ENCODE measurements around the gene NPSR1.
"Not testable (repeated sequence)": the region's sequence is repeated elsewhere in the genome, so short reads cannot be mapped to it uniquely, and the experiment has no call there.

Gene NPSR1

GRCh38 chr7:34759477-34760125 is 101.6 kb downstream of the NPSR1 start:
- peak in 1 of 5 experiments; percentile 6 for DNase-seq

GRCh38 chr7:34760271-34760670 is 102.3 kb downstream of the NPSR1 start:
- DNase-seq: no peak

DNA sequence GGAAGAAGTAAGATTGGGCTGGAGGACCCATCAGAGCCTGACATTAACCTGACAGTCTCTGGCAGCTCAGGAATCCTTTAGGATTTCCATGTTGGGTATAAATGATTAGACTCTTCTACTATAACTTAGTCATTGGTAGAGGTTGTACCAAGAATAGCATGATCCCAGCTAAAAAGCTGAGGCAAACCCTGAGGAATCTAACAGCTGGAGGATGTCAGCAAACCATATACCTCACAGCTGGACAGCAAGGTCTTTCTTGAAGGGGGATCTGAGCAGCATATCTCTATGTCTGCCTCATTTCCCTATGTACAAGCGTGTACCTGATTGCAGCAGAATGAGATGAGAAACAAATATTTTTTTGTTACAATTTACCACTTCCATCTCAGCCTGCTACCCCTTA is 103.2 kb downstream of the NPSR1 start:
- DNase-seq: no peak

- no peak for DNase-seq
Measured at GRCh38 chr7:34761627-34762026, 103.6 kb downstream of the NPSR1 start.

DNA sequence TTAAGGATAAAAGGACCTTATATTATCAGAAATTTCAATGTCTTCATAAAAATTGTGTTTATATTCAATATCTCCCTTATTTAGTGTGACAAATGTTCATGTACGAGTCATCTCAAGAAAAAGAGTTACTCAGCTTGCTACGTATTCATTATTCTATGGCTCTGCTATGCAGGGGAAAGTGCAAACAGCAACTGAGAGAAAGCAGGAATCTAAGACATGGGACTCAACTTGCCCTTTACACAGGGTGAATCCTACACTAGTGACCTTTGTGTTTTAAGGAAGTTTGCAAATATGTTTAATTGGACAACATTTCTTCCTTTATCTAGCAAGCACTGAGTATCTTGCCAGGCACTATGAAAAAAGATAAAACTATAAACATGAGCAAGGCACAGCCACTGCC is 104.7 kb downstream of the NPSR1 start:
- DNase-seq: no peak

DNA sequence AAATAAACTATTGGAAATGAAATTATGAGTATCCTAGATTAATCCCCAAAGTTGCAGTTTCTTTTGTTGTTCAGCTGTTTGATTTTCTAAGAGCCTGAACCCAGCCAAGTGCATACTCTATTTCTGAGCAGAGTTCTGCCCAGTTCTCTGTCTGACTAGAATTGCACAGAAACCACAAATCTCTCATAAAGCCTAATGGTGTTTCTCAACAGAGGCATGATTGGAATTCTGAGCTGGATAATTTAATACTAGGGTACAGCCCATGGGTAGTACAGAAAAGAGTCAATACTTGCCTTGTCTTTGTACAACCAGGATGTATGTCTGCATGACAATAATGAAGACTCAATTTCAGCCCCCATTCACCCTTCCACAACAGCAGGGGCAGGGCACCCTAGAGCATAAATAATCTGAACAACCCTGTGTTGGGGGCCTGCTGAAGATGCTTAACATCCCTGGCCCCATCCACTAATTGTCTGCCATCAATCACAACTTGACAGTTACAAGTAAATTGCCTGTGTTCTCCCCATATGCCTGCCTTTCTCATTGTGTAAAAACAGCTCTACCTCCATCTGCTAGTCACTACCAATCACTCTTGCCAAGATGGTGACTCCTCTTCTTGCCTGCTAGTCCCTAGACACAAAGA is 114.4 kb downstream of the NPSR1 start:
- DNase-seq: no peak

DNA sequence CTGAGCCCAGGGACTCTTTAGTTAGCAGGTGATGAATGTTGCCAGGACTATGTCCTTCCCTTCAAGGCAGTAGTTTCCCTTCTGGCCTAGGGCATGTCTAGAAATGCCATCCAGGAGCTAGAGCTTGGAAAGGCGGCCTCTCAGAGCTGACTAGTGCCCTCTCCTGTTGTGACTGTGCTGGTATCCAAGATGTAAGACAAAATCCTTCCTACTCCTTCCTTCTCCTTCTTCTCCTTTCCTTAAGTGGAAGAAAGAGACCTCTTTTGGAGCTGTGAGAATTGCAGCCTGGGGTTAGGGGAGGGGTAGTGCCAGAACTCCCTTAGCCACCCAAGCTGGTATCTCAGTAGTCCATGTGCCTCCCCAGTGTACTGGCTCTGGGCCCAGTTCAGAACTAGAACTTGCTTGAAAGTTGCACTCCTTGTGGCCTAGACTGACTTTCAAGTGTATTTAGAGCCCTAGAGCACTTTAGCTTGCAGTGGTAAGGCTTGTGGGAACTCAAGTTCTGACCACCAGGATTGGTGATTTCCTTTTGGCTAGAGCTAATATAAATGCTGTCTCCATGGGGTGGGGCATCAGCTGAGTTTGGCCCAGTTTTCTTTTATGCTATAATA is 118.8 kb downstream of the NPSR1 start:
- DNase-seq: no peak

DNA sequence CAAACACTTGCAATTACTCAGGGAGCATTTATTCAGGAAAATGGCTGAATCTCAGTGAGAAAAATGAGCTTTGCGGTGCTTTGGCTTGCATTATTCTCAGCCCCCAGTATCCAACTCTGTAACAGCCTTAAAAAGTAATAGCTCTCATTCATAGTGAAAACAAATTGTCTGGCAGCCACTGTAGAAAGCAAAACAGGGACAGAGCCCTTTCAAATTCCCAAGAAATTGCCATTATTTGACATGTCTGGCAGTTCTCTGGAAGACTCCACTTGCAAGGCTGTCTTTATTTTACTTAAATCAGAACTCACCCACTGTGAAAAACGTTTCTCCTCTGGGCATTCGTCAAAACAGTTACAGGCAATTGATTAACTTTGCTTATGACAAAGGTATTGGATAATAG is 122.5 kb downstream of the NPSR1 start:
- no peak for DNase-seq

- no peak for DNase-seq
Measured at GRCh38 chr7:34787586-34787985, 129.6 kb downstream of the NPSR1 start.

DNA sequence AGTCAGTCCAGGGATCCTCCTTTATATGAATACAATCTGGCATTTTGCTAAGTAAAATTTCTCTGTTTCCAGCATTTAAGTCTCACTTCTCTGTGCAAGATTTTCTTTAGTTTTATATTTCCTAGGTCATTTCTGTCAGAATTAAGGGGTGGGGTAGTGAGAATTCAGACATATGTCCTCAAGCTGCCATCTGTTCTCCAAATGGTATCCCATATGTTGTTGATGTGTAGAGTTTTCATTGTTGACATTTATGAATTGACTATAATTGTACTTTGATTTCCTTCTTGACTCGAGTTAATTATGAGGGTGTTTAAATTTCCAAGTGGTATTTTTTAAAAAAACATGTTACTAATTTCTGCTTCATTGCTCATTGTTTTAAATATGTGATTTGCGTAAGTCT is 148.8 kb downstream of the NPSR1 start:
- DNase-seq: no peak

DNA sequence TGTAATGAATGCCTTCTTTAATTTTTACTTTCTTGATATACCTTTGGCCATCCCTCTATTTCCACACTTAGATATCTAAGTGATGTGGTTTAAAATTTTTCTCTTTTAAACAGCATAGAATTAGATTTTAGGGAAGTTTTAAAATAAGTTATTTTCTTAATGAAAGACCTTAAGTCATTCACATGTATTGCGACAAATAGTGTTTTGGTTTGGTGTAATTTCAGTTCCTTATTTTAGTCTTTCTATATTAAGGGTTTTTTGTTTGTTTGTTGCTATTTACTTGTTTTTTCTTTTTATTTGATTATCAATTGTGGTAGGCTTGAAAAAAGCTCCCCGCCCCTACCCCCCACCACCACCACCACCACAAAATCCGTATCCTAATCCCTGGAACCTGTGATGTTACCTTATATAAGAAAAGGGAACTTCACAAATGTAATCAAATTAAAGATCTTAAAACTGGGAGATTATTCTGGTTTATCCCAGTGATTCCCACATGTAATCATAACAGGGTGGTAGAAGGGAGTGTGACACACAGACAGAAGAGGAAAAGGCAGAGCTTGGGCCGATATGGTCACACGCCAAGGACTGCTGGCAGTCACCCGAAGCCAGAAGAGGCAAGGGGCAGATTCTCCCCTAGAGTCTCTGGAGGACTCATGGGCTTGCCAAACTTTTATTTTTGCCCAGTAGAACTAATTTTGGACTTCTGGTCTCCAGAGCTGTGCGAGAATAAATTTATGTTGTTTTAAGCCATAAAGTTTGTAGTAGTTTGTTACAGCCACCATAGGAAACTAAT is 149.7 kb downstream of the NPSR1 start:
- no peak for DNase-seq

DNA sequence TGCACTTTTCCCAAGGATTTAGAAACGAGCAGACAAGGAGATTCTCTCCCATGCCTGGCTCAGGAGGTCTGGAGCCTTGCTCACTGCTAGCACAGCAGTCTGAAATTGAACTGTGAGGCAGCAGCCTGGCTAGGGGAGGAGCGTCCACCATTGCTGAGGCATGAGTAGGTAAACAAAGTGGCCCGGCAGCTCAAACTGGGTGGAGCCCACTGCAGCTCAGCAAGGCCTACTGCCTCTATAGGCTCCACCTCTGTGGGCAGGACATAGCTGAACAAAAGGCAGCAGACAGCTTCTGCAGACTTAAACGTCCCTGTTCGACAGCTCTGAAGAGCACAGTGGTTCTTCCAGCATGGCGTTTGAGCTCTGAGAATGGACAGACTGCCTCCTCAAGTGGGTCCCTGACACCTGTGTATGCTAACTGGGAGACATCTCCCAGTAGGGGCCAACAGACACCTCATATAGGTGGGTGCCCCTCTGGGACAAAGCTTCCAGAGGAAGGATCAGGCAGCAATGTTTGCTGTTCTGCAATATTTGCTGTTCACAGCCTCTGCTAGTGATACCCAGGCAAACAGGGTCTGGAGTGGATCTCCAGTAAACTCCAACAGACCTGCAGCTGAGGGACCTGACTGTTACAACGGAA is 156.3 kb downstream of the NPSR1 start:
- not testable (repeated sequence) for DNase-seq

- DNase-seq: no peak
Measured at GRCh38 chr7:34821932-34822558, 164.0 kb downstream of the NPSR1 start.

DNA sequence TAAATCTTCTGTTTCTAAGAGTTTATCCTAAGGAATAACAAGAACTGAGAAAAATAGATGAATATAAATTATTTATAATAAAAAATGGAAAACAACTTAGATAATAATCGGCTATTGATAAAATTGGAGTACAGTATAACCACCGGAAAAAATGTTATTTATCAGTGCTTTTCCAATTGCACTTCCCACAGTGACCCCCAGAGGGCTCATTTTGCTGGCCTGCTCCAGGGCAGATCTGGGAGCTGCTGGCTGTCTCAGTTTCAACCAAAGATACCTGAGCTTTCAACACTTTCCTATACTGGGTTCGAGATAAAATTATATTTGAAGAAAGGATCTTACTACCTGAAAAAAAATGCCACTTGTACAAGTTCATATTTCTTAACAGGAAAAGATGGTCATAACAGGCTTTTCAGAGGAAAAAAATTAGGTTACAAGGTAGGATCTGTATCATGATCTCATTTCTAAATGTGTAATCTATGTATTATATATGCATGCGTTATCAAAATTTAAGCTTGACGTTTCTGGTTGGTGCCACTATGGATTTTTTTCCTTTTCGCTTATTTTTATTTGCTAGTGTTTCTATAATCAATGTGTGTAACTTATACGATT is 165.7 kb downstream of the NPSR1 start:
- peak in 4 of 5 experiments; percentile 6 to 53 (median 31) for DNase-seq

DNA sequence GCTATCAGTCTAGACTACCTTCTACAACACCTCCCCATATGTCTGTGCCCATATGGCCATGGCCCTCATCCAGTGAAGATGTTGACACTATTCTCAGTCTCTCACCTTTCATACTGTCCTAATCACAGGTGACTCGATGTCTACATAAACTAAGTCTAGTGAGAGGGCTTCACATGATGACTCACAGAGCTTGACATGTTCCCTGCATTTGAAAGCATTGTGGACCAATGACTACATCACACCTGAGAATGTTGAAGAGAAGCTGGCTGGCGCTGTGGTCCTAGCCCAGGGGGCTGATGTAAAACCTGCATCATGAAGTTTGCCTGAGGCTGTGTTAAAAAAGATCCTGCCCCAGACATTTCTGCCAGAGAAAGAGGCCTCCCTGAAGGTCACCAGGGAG is 167.2 kb downstream of the NPSR1 start:
- DNase-seq: no peak

GRCh38 chr7:34830390-34830789 is 172.4 kb downstream of the NPSR1 start:
- no peak for DNase-seq

DNA sequence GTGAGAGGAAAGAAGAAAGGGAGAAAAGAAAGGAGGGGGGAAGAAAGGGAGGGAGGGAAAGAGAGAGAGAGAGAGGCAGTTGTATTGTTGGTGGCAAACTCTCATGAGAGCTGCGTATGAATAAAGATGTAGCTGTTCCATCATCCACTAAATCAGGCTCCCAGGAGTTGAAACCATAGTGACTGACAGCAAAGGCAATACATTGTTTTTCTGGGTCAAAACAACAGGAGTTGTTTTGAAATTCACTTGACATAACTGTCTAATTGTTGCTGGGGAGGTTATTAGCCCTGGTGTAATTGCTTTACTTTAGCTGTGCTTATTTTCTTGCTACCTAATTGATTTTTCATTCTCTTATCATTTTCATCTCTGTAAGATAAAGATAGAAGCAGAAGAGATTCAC is 173.4 kb downstream of the NPSR1 start:
- DNase-seq: no peak

GRCh38 chr7:34832020-34832419 is 174.0 kb downstream of the NPSR1 start:
- DNase-seq: no peak

- DNase-seq: no peak
Measured at GRCh38 chr7:34835901-34836600, 178.0 kb downstream of the NPSR1 start.

GRCh38 chr7:34837316-34837715 is 179.3 kb downstream of the NPSR1 start:
- DNase-seq: no peak

GRCh38 chr7:34837801-34838201 is 179.8 kb downstream of the NPSR1 start:
- no peak for DNase-seq
